ENCODE measurements around the gene ANGPTL4.

DNA sequence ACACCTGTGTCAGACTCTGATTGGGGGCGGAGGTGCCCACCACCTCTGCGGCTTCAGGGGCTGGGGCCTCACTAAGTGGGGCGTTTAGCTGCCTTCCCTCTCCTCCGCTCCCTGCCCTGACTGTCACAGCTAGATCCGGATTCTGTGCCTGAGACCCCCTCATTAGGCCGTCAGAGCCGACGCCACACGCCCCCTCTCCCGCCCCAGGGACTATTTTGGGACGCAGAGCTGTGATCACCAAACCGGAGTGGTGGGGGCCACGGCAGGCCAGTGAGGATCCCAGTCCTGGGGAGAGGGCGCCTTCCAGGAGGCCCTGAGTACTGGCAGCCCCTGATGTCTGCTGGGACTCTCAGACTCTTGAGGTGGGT, 21.7 kb upstream of the ANGPTL4 start:
- no peak for TF ChIP-seq CHD2 (IDR thresholded peaks at IDR 0.05; ENCODE audit: low read length, partially characterized antibody)
- TF ChIP-seq MAFK (IDR thresholded peaks at IDR 0.05; ENCODE audit: partially characterized antibody) = no peak
- no peak for TF ChIP-seq HDAC2 (IDR thresholded peaks at IDR 0.05)
- TF ChIP-seq CTCF (IDR thresholded peaks at IDR 0.05) = no peak
- no peak for TF ChIP-seq KDM1A (IDR thresholded peaks at IDR 0.05; ENCODE audit: low read depth)
- no peak for TF ChIP-seq POLR2A (IDR thresholded peaks at IDR 0.05; ENCODE audit: low read length)
- no peak for TF ChIP-seq RCOR1 (IDR thresholded peaks at IDR 0.05; ENCODE audit: low read depth, low read length)
- no peak for TF ChIP-seq TP53 (CRISPR knock-in tag; IDR thresholded peaks at IDR 0.05)
- no peak for TF ChIP-seq REST (IDR thresholded peaks at IDR 0.05)
- TF ChIP-seq, protein P1, sequence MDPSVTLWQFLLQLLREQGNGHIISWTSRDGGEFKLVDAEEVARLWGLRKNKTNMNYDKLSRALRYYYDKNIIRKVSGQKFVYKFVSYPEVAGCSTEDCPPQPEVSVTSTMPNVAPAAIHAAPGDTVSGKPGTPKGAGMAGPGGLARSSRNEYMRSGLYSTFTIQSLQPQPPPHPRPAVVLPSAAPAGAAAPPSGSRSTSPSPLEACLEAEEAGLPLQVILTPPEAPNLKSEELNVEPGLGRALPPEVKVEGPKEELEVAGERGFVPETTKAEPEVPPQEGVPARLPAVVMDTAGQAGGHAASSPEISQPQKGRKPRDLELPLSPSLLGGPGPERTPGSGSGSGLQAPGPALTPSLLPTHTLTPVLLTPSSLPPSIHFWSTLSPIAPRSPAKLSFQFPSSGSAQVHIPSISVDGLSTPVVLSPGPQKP (IDR thresholded peaks at IDR 0.05; ENCODE audit: low read depth, low read length) = no peak
- TF ChIP-seq MYC (IDR thresholded peaks at IDR 0.05; ENCODE audit: borderline replicate concordance, low read length) = no peak
- no peak for TF ChIP-seq MAX (IDR thresholded peaks at IDR 0.05)

Measured in A549 (cell line).